ENCODE measurements around the gene TMEM263. TPM values are rescaled to one million over a fixed set of nuclear protein-coding genes. Genes with fewer than 3 reads are reported as not detected.
"Not testable (repeated sequence)": the region's sequence is repeated elsewhere in the genome, so short reads cannot be mapped to it uniquely, and the experiment has no call there.

TMEM263 gene
- total RNA-seq, 8 experiments from 2014 or later, result 17.1 to 96.1 (median 38.3) TPM

DNA sequence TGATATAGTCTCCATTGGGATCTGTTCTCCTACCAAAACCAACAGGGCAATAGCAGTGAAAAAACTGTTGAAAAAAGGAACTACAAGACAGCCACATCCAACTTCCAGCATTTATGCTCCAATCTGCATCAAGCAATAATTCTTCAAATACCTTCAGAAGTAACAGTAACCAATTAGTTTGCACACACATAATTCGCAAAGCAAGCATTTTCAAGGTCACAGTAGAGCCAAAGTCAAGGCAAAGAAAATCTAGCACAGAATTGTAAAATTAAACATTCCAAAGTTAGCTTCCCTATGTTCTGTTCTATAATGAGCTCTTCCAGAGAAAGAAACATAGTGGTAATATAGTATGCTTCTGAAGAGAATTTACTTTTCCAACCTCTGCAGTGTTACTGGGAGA is 42.2 kb downstream of the TMEM263 start:
- no peaks in the 10 kb centered on the region for H3K4me1 ChIP-seq (replicated peaks in 1 of 2)
- 80 to 100% (median 100%) methylated on average over 1 of the region's 1 CpG; no CpG with 5 or more reads in 1 of the 10 experiments for WGBS, 10 experiments
- H3K4me3 ChIP-seq, result no peak overlapping the region
- ATAC-seq (replicated peaks in 6 of 8), result no peak
- H3K27ac ChIP-seq, result no peak overlapping the region
- in situ Hi-C loops (cut with MboI; ENCODE audit: low pct_unique_long_range_greater_than_20kb in 2 of 9, low sequenced_read_pairs in 9 of 9, unreplicated experiment in 9 of 9), result no loop called here

DNA sequence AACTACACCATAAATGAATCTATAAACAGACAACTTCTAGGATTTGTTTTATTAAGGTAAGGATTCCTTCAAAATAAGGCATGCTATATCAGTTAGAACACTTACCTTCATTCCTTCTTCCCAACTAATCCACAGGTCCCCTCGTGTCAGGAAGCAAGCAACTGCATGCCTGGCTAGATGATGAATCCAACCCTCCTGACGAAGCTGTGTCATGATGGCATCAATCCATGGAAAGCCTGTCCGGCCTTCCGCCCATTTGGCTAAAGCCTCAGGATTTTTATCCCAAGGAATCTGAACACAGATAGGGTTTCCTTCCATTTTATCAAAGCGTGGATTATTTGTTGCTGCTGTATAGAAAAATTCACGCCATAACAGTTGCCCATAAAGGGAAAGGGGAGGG is 43.7 kb downstream of the TMEM263 start:
- H3K4me1 ChIP-seq (replicated peaks in 1 of 2), result no peaks in the 10 kb centered on the region
- 72 to 100% (median 95%) methylated on average over 1 to 6 of the region's 6 CpGs for WGBS, 10 experiments
- no peak overlapping the region for H3K27ac ChIP-seq
- no peak for ATAC-seq (replicated peaks in 6 of 8)
- in situ Hi-C loops (cut with MboI; ENCODE audit: low pct_unique_long_range_greater_than_20kb in 2 of 9, low sequenced_read_pairs in 9 of 9, unreplicated experiment in 9 of 9), result no loop called here
- H3K4me3 ChIP-seq, result no peak overlapping the region

DNA sequence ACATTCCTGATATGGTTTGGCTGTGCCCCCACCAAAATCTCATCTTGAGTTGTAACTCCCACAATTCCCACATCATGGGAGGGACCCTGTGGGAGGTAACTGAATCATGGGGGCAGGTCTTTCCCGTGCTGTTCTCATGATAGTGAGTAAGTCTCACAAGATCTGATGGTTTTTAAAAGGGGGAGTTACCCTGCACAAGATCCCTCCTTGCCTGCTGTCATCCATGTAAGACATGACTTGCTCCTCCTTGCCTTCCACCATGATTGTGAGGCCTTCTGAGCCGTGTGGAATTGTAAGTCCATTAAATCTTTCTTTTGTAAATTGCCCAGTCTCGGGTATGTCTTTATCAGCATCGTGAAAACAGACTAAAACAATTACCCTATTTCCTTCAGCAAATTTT is 47.0 kb downstream of the TMEM263 start:
- ATAC-seq (replicated peaks in 6 of 8); H3K4me1 ChIP-seq (replicated peaks in 1 of 2); H3K4me3 ChIP-seq; in situ Hi-C loops (cut with MboI; ENCODE audit: low pct_unique_long_range_greater_than_20kb in 2 of 9, low sequenced_read_pairs in 9 of 9, unreplicated experiment in 9 of 9); H3K27ac ChIP-seq: not testable (repeated sequence)
- WGBS, 10 experiments, result 0 to 100% (median 68%) methylated on average over 1 to 4 of the region's 4 CpGs; no CpG with 5 or more reads in 1 of the 10 experiments

DNA sequence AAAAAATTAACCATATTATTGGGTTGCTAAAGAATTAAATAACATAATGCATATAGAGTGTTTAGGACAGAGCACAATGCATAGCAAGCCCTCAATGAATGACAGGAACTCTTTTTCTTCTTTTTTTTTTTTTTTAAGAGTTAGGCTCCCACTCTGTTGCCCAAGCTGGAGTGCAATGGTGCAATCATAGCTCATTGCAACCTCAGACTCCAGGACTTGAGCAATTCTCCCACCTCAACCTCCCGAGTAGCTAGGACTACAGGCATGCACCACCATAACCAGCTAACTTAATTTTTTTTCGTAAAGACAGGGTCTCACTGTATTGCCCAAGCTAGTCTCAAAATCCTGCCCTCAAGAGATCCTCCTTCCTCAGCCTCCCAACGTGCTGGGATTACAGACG is 51.7 kb downstream of the TMEM263 start:
- 87 to 100% (median 100%) methylated on average over 1 to 4 of the region's 4 CpGs for WGBS, 10 experiments
- no peak overlapping the region for H3K27ac ChIP-seq
- ATAC-seq (replicated peaks in 6 of 8), result no peak
- in situ Hi-C loops (cut with MboI; ENCODE audit: low pct_unique_long_range_greater_than_20kb in 2 of 9, low sequenced_read_pairs in 9 of 9, unreplicated experiment in 9 of 9), result no loop called here
- no peak overlapping the region for H3K4me3 ChIP-seq
- no peaks in the 10 kb centered on the region for H3K4me1 ChIP-seq (replicated peaks in 1 of 2)

DNA sequence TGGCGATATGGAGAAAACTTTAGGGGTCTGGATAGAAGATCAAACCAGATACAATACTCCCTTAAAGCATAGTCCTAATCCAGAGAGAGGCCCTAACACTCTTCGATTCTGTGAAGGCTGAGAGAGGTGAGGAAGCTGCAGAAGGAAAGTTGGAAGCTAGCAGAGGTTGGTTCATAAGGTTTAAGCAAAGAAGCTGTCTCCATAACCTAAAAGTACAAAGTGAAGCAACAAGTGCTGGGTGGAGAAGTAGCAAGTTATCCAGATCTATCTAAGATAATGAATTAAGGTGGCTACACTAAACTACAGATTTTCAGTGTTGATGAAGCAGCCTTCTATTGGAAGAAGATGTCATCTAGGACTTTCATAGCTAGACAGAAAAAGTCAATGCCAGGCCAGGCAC is 55.8 kb downstream of the TMEM263 start:
- WGBS, 10 experiments, result 63 to 100% (median 83%) methylated on average over 1 to 2 of the region's 2 CpGs; no CpG with 5 or more reads in 1 of the 10 experiments
- H3K4me3 ChIP-seq, result no peak overlapping the region
- in situ Hi-C loops (cut with MboI; ENCODE audit: low pct_unique_long_range_greater_than_20kb in 2 of 9, low sequenced_read_pairs in 9 of 9, unreplicated experiment in 9 of 9), result no loop called here
- no peaks in the 10 kb centered on the region for H3K4me1 ChIP-seq (replicated peaks in 1 of 2)
- no peak for ATAC-seq (replicated peaks in 6 of 8)
- no peak overlapping the region for H3K27ac ChIP-seq

DNA sequence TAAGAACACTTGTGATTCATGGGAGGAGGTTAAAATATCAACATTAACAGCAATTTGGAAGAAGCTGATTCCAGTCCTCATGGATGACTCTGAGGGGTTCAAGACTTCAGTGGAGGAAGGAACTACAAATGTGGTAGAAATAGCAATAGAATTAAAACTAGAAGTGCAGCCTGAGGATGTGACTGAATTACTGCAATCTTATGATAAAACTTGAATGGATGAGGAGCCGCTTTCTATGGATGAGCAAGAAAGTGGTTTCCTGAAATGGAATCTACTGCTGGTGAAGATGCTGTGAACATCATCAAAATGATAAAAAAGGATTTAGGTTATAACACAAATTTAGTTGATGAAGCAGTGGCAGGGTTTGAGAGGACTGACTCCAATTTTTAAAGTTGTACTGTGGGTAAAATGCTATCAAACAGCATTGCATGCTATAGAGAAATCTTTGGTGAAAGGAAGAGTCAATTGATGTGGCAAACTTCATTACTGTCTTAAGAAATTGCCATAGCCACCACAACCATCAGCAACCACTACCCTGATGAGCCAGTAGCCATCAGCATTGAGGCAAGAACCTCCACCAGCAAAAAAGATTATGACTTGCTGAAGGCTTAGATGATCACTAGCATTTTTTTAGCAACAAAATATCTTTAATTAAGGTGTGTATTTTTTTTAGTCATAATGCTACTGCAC is 57.2 kb downstream of the TMEM263 start:
- no peaks in the 10 kb centered on the region for H3K4me1 ChIP-seq (replicated peaks in 1 of 2)
- no peak overlapping the region for H3K27ac ChIP-seq
- H3K4me3 ChIP-seq, result no peak overlapping the region
- in situ Hi-C loops (cut with MboI; ENCODE audit: low pct_unique_long_range_greater_than_20kb in 2 of 9, low sequenced_read_pairs in 9 of 9, unreplicated experiment in 9 of 9), result no loop called here
- ATAC-seq (replicated peaks in 6 of 8), result no peak
- WGBS, 10 experiments, result 89 to 100% (median 100%) methylated on average over 1 of the region's 1 CpG; no CpG with 5 or more reads in 3 of the 10 experiments

DNA sequence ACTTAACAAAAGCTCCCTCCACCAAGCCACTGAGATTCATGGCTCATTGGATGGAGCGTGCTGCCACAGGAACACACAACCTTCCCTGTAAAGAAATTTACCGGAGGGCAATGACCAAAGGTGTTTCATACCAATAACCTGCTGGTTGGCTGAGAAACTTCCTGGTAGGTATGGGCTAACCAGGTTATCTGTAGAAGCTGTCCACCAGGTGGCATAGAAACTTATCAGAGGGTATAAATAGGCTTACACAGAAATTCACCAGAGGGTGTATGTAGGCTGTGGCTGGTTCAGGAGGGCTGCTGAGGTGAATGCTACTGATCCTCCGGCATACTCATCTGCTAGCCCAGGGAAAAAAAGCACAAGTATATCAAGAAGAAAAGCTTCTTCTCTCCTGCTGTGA is 58.3 kb downstream of the TMEM263 start:
- 85 to 100% (median 100%) methylated on average over 1 to 3 of the region's 3 CpGs; no CpG with 5 or more reads in 1 of the 10 experiments for WGBS, 10 experiments
- ATAC-seq (replicated peaks in 6 of 8), result no peak
- Histone ChIP-seq H3K4me1 (replicated peaks in 1 of 2) (no peaks in the 10 kb centered on the region), H3K27ac (no peak overlapping the region), H3K4me3 (no peak overlapping the region)
- in situ Hi-C loops (cut with MboI; ENCODE audit: low pct_unique_long_range_greater_than_20kb in 2 of 9, low sequenced_read_pairs in 9 of 9, unreplicated experiment in 9 of 9), result no loop called here

DNA sequence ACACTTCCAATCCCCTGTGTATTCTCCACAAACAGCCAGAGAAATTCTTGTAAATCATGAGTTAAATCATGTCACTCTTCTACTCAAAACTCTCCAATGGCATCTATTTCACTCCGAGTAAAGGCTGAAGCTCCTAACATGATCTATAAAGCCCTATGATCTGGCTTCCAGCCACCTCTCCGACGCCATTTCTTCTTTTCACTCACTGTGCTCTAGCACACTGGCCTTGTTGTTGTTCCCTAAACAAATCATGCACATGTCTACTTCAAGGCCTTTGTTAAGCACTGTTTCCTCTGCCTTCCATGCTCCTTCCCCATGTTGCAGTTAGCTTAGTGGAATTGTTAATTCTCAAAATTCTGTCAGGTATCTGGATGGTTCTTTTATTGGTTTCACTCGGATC is 61.3 kb downstream of the TMEM263 start:
- H3K4me1 ChIP-seq (replicated peaks in 1 of 2), result no peaks in the 10 kb centered on the region
- no peak for ATAC-seq (replicated peaks in 6 of 8)
- in situ Hi-C loops (cut with MboI; ENCODE audit: low pct_unique_long_range_greater_than_20kb in 2 of 9, low sequenced_read_pairs in 9 of 9, unreplicated experiment in 9 of 9), result no loop called here
- WGBS, 10 experiments, result 79 to 93% (median 86%) methylated on average over 1 to 3 of the region's 4 CpGs; no CpG with 5 or more reads in 3 of the 10 experiments
- H3K4me3 ChIP-seq, result no peak overlapping the region
- no peak overlapping the region for H3K27ac ChIP-seq

DNA sequence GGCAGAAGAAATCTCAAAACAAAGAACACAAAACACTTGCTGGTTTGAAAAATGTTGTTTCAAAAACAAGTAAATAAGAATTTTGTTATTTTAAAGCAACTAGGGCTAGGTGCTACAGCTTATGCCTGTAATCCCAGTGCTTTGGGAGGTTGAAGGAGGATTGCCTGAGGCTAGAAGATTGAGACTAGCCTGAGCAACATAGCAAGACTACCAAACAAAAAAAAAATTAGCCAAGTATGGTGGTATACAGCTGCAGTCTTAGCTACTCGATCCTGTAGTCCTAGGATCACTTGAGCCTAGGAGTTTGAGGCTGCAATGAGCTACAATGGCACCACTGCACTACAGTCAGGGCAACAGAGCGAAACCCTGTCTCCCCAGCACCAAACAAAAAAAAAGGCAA is 63.8 kb downstream of the TMEM263 start:
- 69 to 100% (median 90%) methylated on average over 1 to 2 of the region's 2 CpGs; no CpG with 5 or more reads in 5 of the 10 experiments for WGBS, 10 experiments
- no peaks in the 10 kb centered on the region for H3K4me1 ChIP-seq (replicated peaks in 1 of 2)
- ATAC-seq (replicated peaks in 6 of 8), result no peak
- no peak overlapping the region for H3K27ac ChIP-seq
- H3K4me3 ChIP-seq, result no peak overlapping the region
- in situ Hi-C loops (cut with MboI; ENCODE audit: low pct_unique_long_range_greater_than_20kb in 2 of 9, low sequenced_read_pairs in 9 of 9, unreplicated experiment in 9 of 9), result no loop called here

Other genes with a start within 250 kb of the TMEM263 start
- gene RIC8B, start 181.2 kb upstream of the TMEM263 start, total RNA-seq, result 10 to 100 TPM in 7 of 8 experiments, 1 to 10 TPM in 1; 8.3 to 27.8 (median 18.3) TPM
- gene MTERF2, start 31.2 kb downstream of the TMEM263 start, total RNA-seq, result 10 to 100 TPM; 12.2 to 25.3 (median 17.0) TPM
- gene CRY1, start 137.6 kb downstream of the TMEM263 start, total RNA-seq, result 10 to 100 TPM in 7 of 8 experiments, 1 to 10 TPM in 1; 7.7 to 30.7 (median 15.6) TPM